ENCODE measurements around the gene KIAA1671. TPM values are rescaled to one million over a fixed set of nuclear protein-coding genes. Genes with fewer than 3 reads are reported as not detected.

The KIAA1671 gene
- total and polyA plus RNA-seq, 4 donors = 21.7 to 55.2 (median 25.8) TPM

DNA sequence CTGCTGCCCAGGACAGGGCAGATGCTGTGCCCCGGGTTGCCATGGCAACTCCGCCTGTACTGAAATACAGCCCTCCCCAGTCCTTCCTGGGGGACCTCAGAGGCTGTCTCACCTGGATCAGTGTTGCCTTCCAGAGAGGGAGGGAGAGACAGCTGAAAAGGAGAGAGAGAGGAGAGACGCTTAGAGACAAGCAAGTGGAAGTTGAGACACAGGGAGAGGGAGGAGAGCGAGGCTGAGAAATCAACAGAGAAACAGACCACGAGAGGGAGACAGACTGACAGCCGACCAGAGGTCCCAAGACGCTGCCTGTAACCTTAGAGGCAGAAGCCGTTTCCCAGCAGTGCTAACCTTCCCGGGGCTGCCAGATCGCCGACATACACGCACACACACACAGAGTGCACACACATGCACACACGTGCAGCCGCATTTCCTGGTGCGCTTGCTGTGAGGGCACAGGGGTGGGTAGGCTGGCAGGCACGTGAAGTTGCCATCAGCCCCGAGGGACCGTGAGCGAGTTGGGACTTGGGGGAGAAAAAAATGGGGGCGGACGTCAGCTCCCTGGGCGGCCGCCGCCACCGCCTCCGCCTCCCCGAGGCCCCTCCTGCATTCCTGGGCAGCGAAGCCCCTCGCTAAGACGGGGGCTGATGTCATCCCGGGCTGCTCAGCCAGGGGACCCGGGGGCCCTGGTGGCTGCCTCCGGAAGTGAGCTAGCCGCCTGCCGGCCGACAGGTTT, 158.5 kb downstream of the KIAA1671 start:
- no peaks in the 10 kb centered on the region for H3K36me3 ChIP-seq (ENCODE audit: control insufficient read depth, insufficient read depth, low read length)
- no peaks in the 10 kb centered on the region for H3K27me3 ChIP-seq (ENCODE audit: control insufficient read depth, insufficient read depth, low read length)
- peak overlapping the region; percentile 90 for H3K27ac ChIP-seq (ENCODE audit: low read depth, low read length)
- no peaks in the 10 kb centered on the region for H3K9me3 ChIP-seq (ENCODE audit: control insufficient read depth, insufficient read depth, low read length)
- peak overlapping the region; percentile 67 for H3K4me3 ChIP-seq (ENCODE audit: low read depth, low read length)
- peaks cover 52% of the 10 kb centered on the region for H3K4me1 ChIP-seq (ENCODE audit: control insufficient read depth, insufficient read depth, low read length)
- DNase-seq (ENCODE audit: low read depth in 4 of 6, low spot score in 6 of 6) = peak; percentile 60 to 95 (median 70)
- WGBS (ENCODE audit: insufficient coverage) = 0% methylated on average over 32 of the region's 36 CpGs

DNA sequence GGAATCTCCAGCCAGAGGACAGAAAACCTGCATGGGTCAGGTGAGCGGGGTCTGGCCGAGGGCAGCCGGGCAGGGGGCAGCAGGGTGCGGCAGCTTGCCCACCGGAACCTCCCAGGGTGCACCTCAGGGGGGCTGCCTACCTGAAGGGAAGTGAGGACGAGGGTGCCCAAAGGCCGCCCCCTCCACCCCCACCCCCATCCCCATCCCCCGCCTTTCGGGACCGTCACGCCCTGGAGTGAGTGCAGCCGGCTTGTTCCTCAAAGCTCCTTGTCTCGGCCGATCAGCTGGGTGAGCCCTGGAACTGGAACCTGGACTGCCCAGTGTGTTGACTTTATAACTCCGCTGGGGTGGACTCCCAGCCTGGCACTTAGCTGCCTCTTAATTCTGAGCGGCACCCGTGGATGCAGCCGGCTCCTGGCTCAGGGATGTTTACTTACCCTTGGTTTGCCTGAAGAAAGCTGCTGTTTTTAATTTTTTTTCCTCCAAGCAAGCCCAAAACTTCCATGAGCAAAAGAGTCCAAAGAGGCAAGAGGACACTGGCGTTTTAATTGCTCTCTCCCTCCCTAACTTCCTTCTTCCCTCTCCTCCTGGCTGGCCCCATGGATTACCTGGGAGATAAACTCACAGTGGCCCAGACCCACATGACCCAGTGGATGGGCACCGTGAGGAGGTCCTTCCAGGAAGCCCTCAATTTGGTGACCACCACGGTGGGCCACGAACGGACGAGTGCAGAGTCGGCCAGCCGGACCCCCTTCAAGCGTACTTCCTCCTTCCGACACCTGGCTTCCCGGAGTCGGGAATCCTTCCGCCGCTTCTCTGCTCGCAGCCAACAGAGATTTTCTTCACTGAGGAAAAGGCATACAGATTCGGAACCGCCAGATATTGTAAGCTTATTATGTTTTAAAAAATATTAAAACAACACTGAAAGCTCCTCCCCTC, 159.3 kb downstream of the KIAA1671 start:
- 41% methylated on average over 21 of the region's 35 CpGs for WGBS (ENCODE audit: insufficient coverage)
- H3K27ac ChIP-seq (ENCODE audit: low read depth, low read length) = peak overlapping the region; percentile 90
- H3K4me3 ChIP-seq (ENCODE audit: low read depth, low read length) = peak overlapping the region; percentile 67
- no peaks in the 10 kb centered on the region for H3K27me3 ChIP-seq (ENCODE audit: control insufficient read depth, insufficient read depth, low read length)
- no peaks in the 10 kb centered on the region for H3K36me3 ChIP-seq (ENCODE audit: control insufficient read depth, insufficient read depth, low read length)
- peaks cover 52% of the 10 kb centered on the region for H3K4me1 ChIP-seq (ENCODE audit: control insufficient read depth, insufficient read depth, low read length)
- H3K9me3 ChIP-seq (ENCODE audit: control insufficient read depth, insufficient read depth, low read length) = no peaks in the 10 kb centered on the region
- no peak for DNase-seq (ENCODE audit: low read depth in 4 of 6, low spot score in 6 of 6)

DNA sequence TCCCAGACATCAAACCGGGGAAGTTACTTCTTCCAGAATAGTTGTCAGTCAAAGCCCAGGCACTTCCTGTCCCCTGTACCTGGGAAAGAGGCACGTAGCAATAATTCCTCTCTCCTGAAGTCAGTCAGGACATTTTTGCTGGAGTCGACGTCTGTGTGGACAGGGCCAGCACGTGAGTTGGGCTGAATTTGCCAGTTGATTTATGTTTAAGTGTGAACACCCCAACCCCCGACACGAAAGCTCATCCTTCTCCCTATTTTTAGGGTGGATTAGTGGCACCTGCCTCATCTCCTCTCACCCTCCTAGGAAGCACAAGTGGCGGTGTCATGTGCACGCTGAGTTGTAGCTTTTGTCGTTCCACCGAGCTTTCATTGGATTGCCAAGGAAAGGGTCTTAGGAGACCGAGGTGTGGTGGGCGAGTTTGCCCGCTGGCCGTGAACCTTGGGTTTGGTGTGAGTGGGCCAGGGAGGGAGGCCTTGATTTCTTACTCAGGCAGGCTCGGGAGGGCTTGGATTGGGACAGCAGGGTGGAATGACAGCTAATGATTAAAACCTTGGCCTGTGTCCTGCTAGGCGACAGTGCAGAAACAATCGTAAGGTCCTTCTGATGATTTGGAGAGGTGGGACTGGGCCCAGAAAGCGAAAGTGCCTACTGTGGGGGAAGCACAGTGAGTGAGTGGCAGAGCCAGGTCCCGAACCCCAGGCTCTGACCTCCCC, 160.2 kb downstream of the KIAA1671 start:
- WGBS (ENCODE audit: insufficient coverage) = 66% methylated on average over 13 of the region's 20 CpGs
- DNase-seq (ENCODE audit: low read depth in 4 of 6, low spot score in 6 of 6) = no peak
- H3K4me1 ChIP-seq (ENCODE audit: control insufficient read depth, insufficient read depth, low read length) = peaks cover 52% of the 10 kb centered on the region
- no peaks in the 10 kb centered on the region for H3K9me3 ChIP-seq (ENCODE audit: control insufficient read depth, insufficient read depth, low read length)
- no peaks in the 10 kb centered on the region for H3K36me3 ChIP-seq (ENCODE audit: control insufficient read depth, insufficient read depth, low read length)
- H3K4me3 ChIP-seq (ENCODE audit: low read depth, low read length) = peak overlapping the region; percentile 6
- H3K27me3 ChIP-seq (ENCODE audit: control insufficient read depth, insufficient read depth, low read length) = no peaks in the 10 kb centered on the region
- no peak overlapping the region for H3K27ac ChIP-seq (ENCODE audit: low read depth, low read length)

DNA sequence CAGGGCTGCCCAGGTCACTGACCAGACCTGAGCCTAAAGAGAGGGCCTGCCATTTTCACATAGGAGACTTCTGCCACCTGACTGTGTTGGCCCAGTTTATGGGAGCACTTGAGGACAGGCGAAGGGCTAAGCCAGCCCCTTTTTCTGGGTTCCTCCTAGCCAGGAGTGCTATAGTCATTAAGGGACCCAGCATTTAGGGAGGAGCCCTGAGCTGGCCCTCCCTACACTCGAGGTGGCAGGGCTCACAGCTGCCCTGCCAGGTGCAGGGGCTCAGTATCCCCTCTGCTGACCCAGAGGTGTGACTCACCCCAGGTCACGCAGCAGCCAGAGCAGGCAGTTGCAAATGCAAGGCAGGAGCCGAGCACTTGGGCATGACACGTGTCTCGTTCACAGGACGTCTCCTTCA, 160.8 kb downstream of the KIAA1671 start:
- H3K36me3 ChIP-seq (ENCODE audit: control insufficient read depth, insufficient read depth, low read length) = peaks cover under 1% of the 10 kb centered on the region
- H3K4me3 ChIP-seq (ENCODE audit: low read depth, low read length) = no peak overlapping the region
- no peaks in the 10 kb centered on the region for H3K9me3 ChIP-seq (ENCODE audit: control insufficient read depth, insufficient read depth, low read length)
- no peaks in the 10 kb centered on the region for H3K27me3 ChIP-seq (ENCODE audit: control insufficient read depth, insufficient read depth, low read length)
- H3K27ac ChIP-seq (ENCODE audit: low read depth, low read length) = no peak overlapping the region
- WGBS (ENCODE audit: insufficient coverage) = 65% methylated on average over 7 of the region's 7 CpGs
- no peak for DNase-seq (ENCODE audit: low read depth in 4 of 6, low spot score in 6 of 6)
- H3K4me1 ChIP-seq (ENCODE audit: control insufficient read depth, insufficient read depth, low read length) = peaks cover 52% of the 10 kb centered on the region

GRCh38 chr22:25114369-25115362, 162.2 kb downstream of the KIAA1671 start:
- peak in 1 of 6 donors; percentile 54 for DNase-seq (ENCODE audit: low read depth in 4 of 6, low spot score in 6 of 6)
- Histone ChIP-seq H3K4me3 (ENCODE audit: low read depth, low read length) (no peak overlapping the region), H3K27ac (ENCODE audit: low read depth, low read length) (no peak overlapping the region), H3K9me3 (ENCODE audit: control insufficient read depth, insufficient read depth, low read length) (no peaks in the 10 kb centered on the region), H3K36me3 (ENCODE audit: control insufficient read depth, insufficient read depth, low read length) (peaks cover 5% of the 10 kb centered on the region), H3K27me3 (ENCODE audit: control insufficient read depth, insufficient read depth, low read length) (no peaks in the 10 kb centered on the region), H3K4me1 (ENCODE audit: control insufficient read depth, insufficient read depth, low read length) (peaks cover 58% of the 10 kb centered on the region)
- 41% methylated on average over 7 of the region's 17 CpGs for WGBS (ENCODE audit: insufficient coverage)

DNA sequence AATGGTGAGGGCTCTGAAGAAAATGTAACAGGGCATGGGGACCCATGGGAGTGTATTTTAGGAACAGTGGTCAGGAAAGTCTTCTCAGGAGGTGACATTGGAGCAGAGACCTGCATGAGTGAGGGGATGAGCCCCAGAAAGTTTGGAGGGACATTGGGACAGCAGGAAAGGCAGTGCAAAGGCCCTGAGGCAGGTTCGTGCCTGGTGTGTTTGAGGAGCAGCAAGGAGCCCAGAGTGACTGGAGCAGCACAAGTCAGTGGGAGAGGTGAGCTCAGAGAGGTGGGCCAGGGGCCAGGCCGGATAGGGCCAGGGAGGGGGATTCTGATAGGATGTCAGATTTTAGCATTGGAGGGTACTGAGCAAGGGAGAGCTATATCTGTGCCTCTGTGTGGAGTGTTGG, 167.1 kb downstream of the KIAA1671 start:
- no peak overlapping the region for H3K27ac ChIP-seq (ENCODE audit: low read depth, low read length)
- no peaks in the 10 kb centered on the region for H3K27me3 ChIP-seq (ENCODE audit: control insufficient read depth, insufficient read depth, low read length)
- H3K4me3 ChIP-seq (ENCODE audit: low read depth, low read length) = no peak overlapping the region
- 75% methylated on average over 2 of the region's 2 CpGs for WGBS (ENCODE audit: insufficient coverage)
- peaks cover 5% of the 10 kb centered on the region for H3K36me3 ChIP-seq (ENCODE audit: control insufficient read depth, insufficient read depth, low read length)
- no peak for DNase-seq (ENCODE audit: low read depth in 4 of 6, low spot score in 6 of 6)
- peaks cover 38% of the 10 kb centered on the region for H3K4me1 ChIP-seq (ENCODE audit: control insufficient read depth, insufficient read depth, low read length)
- H3K9me3 ChIP-seq (ENCODE audit: control insufficient read depth, insufficient read depth, low read length) = peaks cover 3% of the 10 kb centered on the region

GRCh38 chr22:25120093-25120561, 167.6 kb downstream of the KIAA1671 start:
- Histone ChIP-seq H3K27me3 (ENCODE audit: control insufficient read depth, insufficient read depth, low read length) (no peaks in the 10 kb centered on the region), H3K36me3 (ENCODE audit: control insufficient read depth, insufficient read depth, low read length) (peaks cover 5% of the 10 kb centered on the region), H3K4me1 (ENCODE audit: control insufficient read depth, insufficient read depth, low read length) (peaks cover 33% of the 10 kb centered on the region), H3K9me3 (ENCODE audit: control insufficient read depth, insufficient read depth, low read length) (peaks cover 3% of the 10 kb centered on the region), H3K4me3 (ENCODE audit: low read depth, low read length) (no peak overlapping the region), H3K27ac (ENCODE audit: low read depth, low read length) (peak overlapping the region; percentile 75)
- DNase-seq (ENCODE audit: low read depth in 4 of 6, low spot score in 6 of 6) = peak in 3 of 6 donors; percentile 32 to 64 (median 50)
- 24% methylated on average over 3 of the region's 3 CpGs for WGBS (ENCODE audit: insufficient coverage)

DNA sequence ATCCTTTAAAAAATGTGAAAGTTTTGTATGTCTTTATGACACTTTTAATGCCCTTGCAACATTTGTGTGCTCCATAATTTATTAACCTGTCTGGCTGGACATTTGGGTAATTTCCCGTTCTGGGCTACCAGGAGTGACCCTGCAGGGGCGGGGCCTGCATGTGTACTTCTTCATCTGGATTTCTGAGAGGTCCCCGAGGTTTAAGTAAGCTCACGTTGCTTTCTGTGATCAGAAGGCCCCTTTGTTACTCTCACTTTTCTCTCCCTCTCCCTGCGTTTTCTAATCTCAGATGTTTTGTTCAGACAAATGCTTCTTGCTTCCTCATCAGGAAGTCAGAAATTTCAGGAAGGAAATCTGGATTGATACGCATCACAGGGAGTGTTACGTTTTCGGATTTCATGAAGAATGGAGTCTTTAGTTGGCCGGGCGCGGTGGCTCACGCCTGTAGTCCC, 168.3 kb downstream of the KIAA1671 start:
- Histone ChIP-seq H3K27me3 (ENCODE audit: control insufficient read depth, insufficient read depth, low read length) (no peaks in the 10 kb centered on the region), H3K9me3 (ENCODE audit: control insufficient read depth, insufficient read depth, low read length) (peaks cover 3% of the 10 kb centered on the region), H3K4me1 (ENCODE audit: control insufficient read depth, insufficient read depth, low read length) (peaks cover 30% of the 10 kb centered on the region), H3K36me3 (ENCODE audit: control insufficient read depth, insufficient read depth, low read length) (peaks cover 5% of the 10 kb centered on the region), H3K4me3 (ENCODE audit: low read depth, low read length) (no peak overlapping the region), H3K27ac (ENCODE audit: low read depth, low read length) (peak overlapping the region; percentile 75)
- 70% methylated on average over 10 of the region's 12 CpGs for WGBS (ENCODE audit: insufficient coverage)
- DNase-seq (ENCODE audit: low read depth in 4 of 6, low spot score in 6 of 6) = no peak
